ENCODE data around the gene PNPLA6.

DNA sequence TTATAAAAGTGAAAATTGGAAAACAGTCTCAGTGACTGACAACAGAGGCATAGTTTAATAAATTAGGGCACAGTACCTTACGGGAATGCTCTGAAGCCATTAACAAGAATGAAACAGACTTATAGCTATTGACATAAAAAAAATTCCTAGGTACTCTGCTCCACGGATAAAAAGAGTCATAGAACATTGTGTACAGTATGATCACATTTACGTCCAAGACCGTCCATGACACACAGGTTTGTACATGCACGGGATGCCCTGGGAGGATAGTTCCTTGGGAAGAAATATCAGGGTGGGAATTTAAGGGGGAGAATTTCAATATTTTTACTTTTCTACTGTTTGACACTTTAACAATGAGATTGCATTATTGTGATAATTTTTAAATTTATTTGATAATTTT is 35.2 kb downstream of the PNPLA6 start:
- TF ChIP-seq, protein P1, sequence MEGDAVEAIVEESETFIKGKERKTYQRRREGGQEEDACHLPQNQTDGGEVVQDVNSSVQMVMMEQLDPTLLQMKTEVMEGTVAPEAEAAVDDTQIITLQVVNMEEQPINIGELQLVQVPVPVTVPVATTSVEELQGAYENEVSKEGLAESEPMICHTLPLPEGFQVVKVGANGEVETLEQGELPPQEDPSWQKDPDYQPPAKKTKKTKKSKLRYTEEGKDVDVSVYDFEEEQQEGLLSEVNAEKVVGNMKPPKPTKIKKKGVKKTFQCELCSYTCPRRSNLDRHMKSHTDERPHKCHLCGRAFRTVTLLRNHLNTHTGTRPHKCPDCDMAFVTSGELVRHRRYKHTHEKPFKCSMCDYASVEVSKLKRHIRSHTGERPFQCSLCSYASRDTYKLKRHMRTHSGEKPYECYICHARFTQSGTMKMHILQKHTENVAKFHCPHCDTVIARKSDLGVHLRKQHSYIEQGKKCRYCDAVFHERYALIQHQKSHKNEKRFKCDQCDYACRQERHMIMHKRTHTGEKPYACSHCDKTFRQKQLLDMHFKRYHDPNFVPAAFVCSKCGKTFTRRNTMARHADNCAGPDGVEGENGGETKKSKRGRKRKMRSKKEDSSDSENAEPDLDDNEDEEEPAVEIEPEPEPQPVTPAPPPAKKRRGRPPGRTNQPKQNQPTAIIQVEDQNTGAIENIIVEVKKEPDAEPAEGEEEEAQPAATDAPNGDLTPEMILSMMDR (conservative IDR thresholded peaks at IDR 0.05; ENCODE audit: low read depth in 2 of 2): no peak
- TF ChIP-seq POLR2AphosphoS5 (IDR thresholded peaks at IDR 0.05; ENCODE audit: low read depth) (no peak), EZH2 (IDR thresholded peaks at IDR 0.05; ENCODE audit: low read depth, unreplicated experiment) (no peak)
